Measurements from ENCODE around the gene AQP2. TPM values are rescaled to one million over a fixed set of nuclear protein-coding genes. Genes with fewer than 3 reads are reported as not detected.

Gene AQP2
- total RNA-seq, 4 donors from 2014 or later, result not detected

GRCh38 chr12:49990273-49990672 is 39.7 kb downstream of the AQP2 start:
- intact Hi-C loops (cut with DNase I; ENCODE audit: low total_unique reads), result no loop called here
- no peak overlapping the region for H3K27ac ChIP-seq
- TF ChIP-seq, protein P1, sequence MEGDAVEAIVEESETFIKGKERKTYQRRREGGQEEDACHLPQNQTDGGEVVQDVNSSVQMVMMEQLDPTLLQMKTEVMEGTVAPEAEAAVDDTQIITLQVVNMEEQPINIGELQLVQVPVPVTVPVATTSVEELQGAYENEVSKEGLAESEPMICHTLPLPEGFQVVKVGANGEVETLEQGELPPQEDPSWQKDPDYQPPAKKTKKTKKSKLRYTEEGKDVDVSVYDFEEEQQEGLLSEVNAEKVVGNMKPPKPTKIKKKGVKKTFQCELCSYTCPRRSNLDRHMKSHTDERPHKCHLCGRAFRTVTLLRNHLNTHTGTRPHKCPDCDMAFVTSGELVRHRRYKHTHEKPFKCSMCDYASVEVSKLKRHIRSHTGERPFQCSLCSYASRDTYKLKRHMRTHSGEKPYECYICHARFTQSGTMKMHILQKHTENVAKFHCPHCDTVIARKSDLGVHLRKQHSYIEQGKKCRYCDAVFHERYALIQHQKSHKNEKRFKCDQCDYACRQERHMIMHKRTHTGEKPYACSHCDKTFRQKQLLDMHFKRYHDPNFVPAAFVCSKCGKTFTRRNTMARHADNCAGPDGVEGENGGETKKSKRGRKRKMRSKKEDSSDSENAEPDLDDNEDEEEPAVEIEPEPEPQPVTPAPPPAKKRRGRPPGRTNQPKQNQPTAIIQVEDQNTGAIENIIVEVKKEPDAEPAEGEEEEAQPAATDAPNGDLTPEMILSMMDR (IDR thresholded peaks at IDR 0.05 in 4 of 5, conservative IDR thresholded peaks at IDR 0.05 in 1 of 5), result no peak
- TF ChIP-seq POLR2A (IDR thresholded peaks at IDR 0.05), result no peak
- no peaks in the 10 kb centered on the region for H3K9me3 ChIP-seq
- no peaks in the 10 kb centered on the region for H3K36me3 ChIP-seq
- no peaks in the 10 kb centered on the region for H3K4me1 ChIP-seq
- H3K4me3 ChIP-seq, result no peak overlapping the region
- in situ Hi-C loops (cut with MboI; ENCODE audit: low sequenced_read_pairs in 4 of 4), result no loop called here
- ATAC-seq (no peak), DNase-seq (no peak)
- H3K27me3 ChIP-seq, result no peaks in the 10 kb centered on the region

DNA sequence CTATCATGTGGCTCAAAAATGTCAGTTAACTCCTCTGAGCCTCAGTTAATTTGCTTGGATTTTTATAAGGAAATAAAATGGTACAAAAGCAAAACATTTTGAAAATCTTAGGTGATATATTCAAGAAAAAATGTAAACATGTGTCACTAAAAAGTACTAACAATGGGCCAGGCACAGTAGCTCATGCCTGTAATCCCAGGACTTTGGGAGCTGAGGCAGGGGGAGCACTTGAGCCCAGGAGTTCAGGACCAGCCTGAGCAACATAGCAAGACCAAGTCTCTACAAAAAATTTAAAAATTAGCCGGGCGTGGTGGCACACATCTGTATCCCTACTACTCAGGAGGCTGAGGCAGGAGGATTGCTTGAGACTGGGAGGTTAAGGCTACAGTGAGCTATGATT is 47.9 kb downstream of the AQP2 start:
- H3K27me3 ChIP-seq, result no peaks in the 10 kb centered on the region
- DNase-seq, result no peak
- intact Hi-C loops (cut with DNase I; ENCODE audit: low total_unique reads) (no loop called here), in situ Hi-C loops (cut with MboI; ENCODE audit: low sequenced_read_pairs in 4 of 4) (no loop called here)
- ATAC-seq, result no peak
- no peaks in the 10 kb centered on the region for H3K4me1 ChIP-seq
- H3K4me3 ChIP-seq, result no peak overlapping the region
- H3K9me3 ChIP-seq, result no peaks in the 10 kb centered on the region
- H3K27ac ChIP-seq, result no peak overlapping the region
- TF ChIP-seq POLR2A (IDR thresholded peaks at IDR 0.05), result no peak
- TF ChIP-seq, protein P1 (IDR thresholded peaks at IDR 0.05 in 4 of 5, conservative IDR thresholded peaks at IDR 0.05 in 1 of 5), result no peak
- H3K36me3 ChIP-seq, result peaks cover 0 to 7% of the 10 kb centered on the region in 2 donors

DNA sequence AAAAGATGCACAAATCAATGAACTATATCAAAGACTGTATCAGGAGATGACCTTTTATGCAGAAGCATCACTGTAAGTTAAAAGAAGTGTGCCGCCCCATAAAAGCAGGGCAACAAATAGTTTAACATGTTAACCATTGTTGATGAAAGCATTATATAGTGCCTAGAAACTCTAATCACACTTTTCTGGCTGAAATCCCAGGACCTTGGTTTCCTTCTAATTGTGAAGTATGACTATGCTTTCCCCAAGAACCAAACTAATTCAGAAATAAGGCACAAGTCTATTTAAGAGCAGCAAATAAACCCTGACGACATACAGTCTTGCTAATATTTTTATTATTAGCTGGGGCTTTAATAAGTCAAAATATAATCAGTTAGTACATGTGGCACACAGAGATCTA is 53.1 kb downstream of the AQP2 start:
- no peaks in the 10 kb centered on the region for H3K4me1 ChIP-seq
- no peak overlapping the region for H3K27ac ChIP-seq
- no peaks in the 10 kb centered on the region for H3K9me3 ChIP-seq
- no peak for TF ChIP-seq POLR2A (IDR thresholded peaks at IDR 0.05)
- TF ChIP-seq, protein P1 (IDR thresholded peaks at IDR 0.05 in 4 of 5, conservative IDR thresholded peaks at IDR 0.05 in 1 of 5), result no peak
- no peaks in the 10 kb centered on the region for H3K27me3 ChIP-seq
- DNase-seq (no peak), ATAC-seq (no peak)
- in situ Hi-C loops (cut with MboI; ENCODE audit: low sequenced_read_pairs in 4 of 4) (no loop called here), intact Hi-C loops (cut with DNase I; ENCODE audit: low total_unique reads) (no loop called here)
- no peak overlapping the region for H3K4me3 ChIP-seq
- H3K36me3 ChIP-seq, result peaks cover 0 to 7% of the 10 kb centered on the region in 2 donors

GRCh38 chr12:50004696-50005095 is 54.2 kb downstream of the AQP2 start:
- no peak for ATAC-seq
- DNase-seq, result no peak

More at GRCh38 chr12:50004696-50005095, 54.2 kb downstream of the AQP2 start:
- TF ChIP-seq, protein P1 (IDR thresholded peaks at IDR 0.05 in 4 of 5, conservative IDR thresholded peaks at IDR 0.05 in 1 of 5), result no peak
- no peak for TF ChIP-seq POLR2A (IDR thresholded peaks at IDR 0.05)
- in situ Hi-C loops (cut with MboI; ENCODE audit: low sequenced_read_pairs in 4 of 4) (no loop called here), intact Hi-C loops (cut with DNase I; ENCODE audit: low total_unique reads) (no loop called here)
- Histone ChIP-seq H3K4me3 (no peak overlapping the region), H3K4me1 (no peaks in the 10 kb centered on the region), H3K27ac (no peak overlapping the region), H3K27me3 (no peaks in the 10 kb centered on the region), H3K9me3 (no peaks in the 10 kb centered on the region), H3K36me3 (peaks cover 0 to 7% of the 10 kb centered on the region in 2 donors)
